GM23248 (cell line): Measurements from ENCODE around the gene DHRS3.

ENCODE experiments used
- EZH2 ChIP-seq: fragments of 200-600 bp; sonication (generic); IDR thresholded peaks from 2 replicates; pipeline ENCODE4 v1.6.1; 2018; ENCODE audit warnings: antibody characterized with exemption, mild to moderate bottlenecking; ENCODE audit not compliant: insufficient read depth, poor library complexity, severe bottlenecking
- EZH2phosphoT487 ChIP-seq: fragments of 200-600 bp; sonication (generic); IDR thresholded peaks from 2 replicates; pipeline ENCODE4 v1.6.1; 2018; ENCODE audit warnings: antibody characterized with exemption, moderate library complexity, mild to moderate bottlenecking, low read depth; ENCODE audit not compliant: insufficient read depth

GRCh38 chr1:12581179-12581578 lies 36.8 kb downstream of the DHRS3 start:
- TF ChIP-seq EZH2 (no peak), EZH2phosphoT487 (no peak)
